KMS-11 (cell line): ENCODE data around the gene CDH4.

Source experiments
- H2AFZ ChIP-seq: fragments of 200-600 bp; sonication (generic); 2 replicates; pipeline ENCODE4 v1.6.1; 2016; ENCODE audit warnings: antibody characterized with exemption, mixed run types, low read depth
- H3K27ac ChIP-seq: fragments of 200-600 bp; sonication (generic); 2 replicates; pipeline ENCODE4 v1.6.1; 2016; ENCODE audit warnings: mild to moderate bottlenecking, mixed run types
- H3K27me3 ChIP-seq: fragments of 200-600 bp; sonication (generic); 2 replicates; pipeline ENCODE4 v1.6.1; 2017; ENCODE audit warnings: mild to moderate bottlenecking, low read depth, mixed run types, moderate library complexity; ENCODE audit not compliant: insufficient read depth
- H3K36me3 ChIP-seq: fragments of 200-600 bp; sonication (generic); 2 replicates; pipeline ENCODE4 v1.6.1; 2017; ENCODE audit warnings: mild to moderate bottlenecking, mixed run types; ENCODE audit not compliant: insufficient read depth
- H3K4me1 ChIP-seq: fragments of 200-600 bp; sonication (generic); 2 replicates; pipeline ENCODE4 v1.6.1; 2016; ENCODE audit warnings: mild to moderate bottlenecking, low read depth, mixed run types; ENCODE audit not compliant: poor library complexity, severe bottlenecking
- H3K4me2 ChIP-seq: fragments of 200-600 bp; sonication (generic); 2 replicates; pipeline ENCODE4 v1.7.0; 2016; ENCODE audit warnings: mild to moderate bottlenecking, mixed run types
- H3K4me3 ChIP-seq: fragments of 200-600 bp; sonication (generic); IDR thresholded peaks from 2 replicates; pipeline ENCODE4 v1.6.1; 2017; ENCODE audit warnings: low read depth, low read length, mixed read lengths; ENCODE audit not compliant: insufficient read depth
- H3K79me2 ChIP-seq: fragments of 200-600 bp; sonication (generic); 2 replicates; pipeline ENCODE4 v1.6.1; 2016; ENCODE audit warnings: low read depth, mixed run types; ENCODE audit not compliant: insufficient read depth
- H3K9ac ChIP-seq: fragments of 200-600 bp; sonication (generic); 2 replicates; pipeline ENCODE4 v1.6.1; 2016; ENCODE audit warnings: mild to moderate bottlenecking, mixed run types
- H4K20me1 ChIP-seq: fragments of 200-600 bp; sonication (generic); 2 replicates; pipeline ENCODE4 v1.6.1; 2016; ENCODE audit warnings: mild to moderate bottlenecking, mixed run types; ENCODE audit not compliant: insufficient read depth
- CTCF ChIP-seq: fragments of 200-600 bp; sonication (generic); conservative IDR thresholded peaks from 2 replicates; pipeline ENCODE4 v1.6.1; 2017; ENCODE audit warnings: low read depth, mild to moderate bottlenecking, antibody characterized with exemption, low read length, moderate library complexity, mixed read lengths

CDH4 gene

GRCh38 chr20:61507778-61508177 lies 255.7 kb downstream of the CDH4 start:
- H3K4me1 ChIP-seq: no peaks in the 10 kb centered on the region
- H3K27me3 ChIP-seq: peaks cover 4% of the 10 kb centered on the region
- H3K4me3 ChIP-seq: no peak overlapping the region
- H3K79me2 ChIP-seq: no peaks in the 10 kb centered on the region
- no peaks in the 10 kb centered on the region for H4K20me1 ChIP-seq
- no peak overlapping the region for H2AFZ ChIP-seq
- no peak overlapping the region for H3K27ac ChIP-seq
- no peak overlapping the region for H3K9ac ChIP-seq
- H3K4me2 ChIP-seq: no peak overlapping the region
- no peak for TF ChIP-seq CTCF
- no peaks in the 10 kb centered on the region for H3K36me3 ChIP-seq

- Histone ChIP-seq H3K27ac (no peak overlapping the region), H3K4me1 (no peaks in the 10 kb centered on the region), H4K20me1 (no peaks in the 10 kb centered on the region), H2AFZ (no peak overlapping the region), H3K4me3 (no peak overlapping the region), H3K27me3 (peaks cover 6% of the 10 kb centered on the region), H3K36me3 (no peaks in the 10 kb centered on the region), H3K4me2 (no peak overlapping the region), H3K79me2 (no peaks in the 10 kb centered on the region), H3K9ac (no peak overlapping the region)
- no peak for TF ChIP-seq CTCF
These were observed 256.4 kb downstream of the CDH4 start for GRCh38 chr20:61508301-61509096.

- no peak overlapping the region for H3K4me3 ChIP-seq
- H3K79me2 ChIP-seq: no peaks in the 10 kb centered on the region
- H3K27ac ChIP-seq: no peak overlapping the region
- no peaks in the 10 kb centered on the region for H3K36me3 ChIP-seq
- H3K4me1 ChIP-seq: no peaks in the 10 kb centered on the region
- H3K4me2 ChIP-seq: no peak overlapping the region
- H3K9ac ChIP-seq: no peak overlapping the region
- no peak for TF ChIP-seq CTCF
- peaks cover 6% of the 10 kb centered on the region for H3K27me3 ChIP-seq
- H4K20me1 ChIP-seq: no peaks in the 10 kb centered on the region
- H2AFZ ChIP-seq: no peak overlapping the region
These were observed 258.8 kb downstream of the CDH4 start for GRCh38 chr20:61510778-61511330.

- no peak for TF ChIP-seq CTCF
- Histone ChIP-seq H3K4me1 (no peaks in the 10 kb centered on the region), H3K9ac (no peak overlapping the region), H2AFZ (no peak overlapping the region), H3K27me3 (peaks cover 6% of the 10 kb centered on the region), H3K36me3 (no peaks in the 10 kb centered on the region), H3K27ac (no peak overlapping the region), H3K4me2 (no peak overlapping the region), H4K20me1 (no peaks in the 10 kb centered on the region), H3K4me3 (no peak overlapping the region), H3K79me2 (no peaks in the 10 kb centered on the region)
These were observed 260.4 kb downstream of the CDH4 start for GRCh38 chr20:61512475-61512874.
